CD4-positive, alpha-beta T cell treated with Interferon alpha-2 for 1 hour (primary cell): ENCODE measurements around the gene GRXCR2.
A peak's percentile ranks its signal among the peaks of the same experiment; 100 is the strongest.
"Not testable (repeated sequence)": the region's sequence is repeated elsewhere in the genome, so short reads cannot be mapped to it uniquely, and the experiment has no call there.

Experiments used
- DNase-seq, 2 donors: peaks; one replicate each; pipeline ENCODE4 v3.0.0-alpha.2; 2020 to 2022

GRXCR2 gene

DNA sequence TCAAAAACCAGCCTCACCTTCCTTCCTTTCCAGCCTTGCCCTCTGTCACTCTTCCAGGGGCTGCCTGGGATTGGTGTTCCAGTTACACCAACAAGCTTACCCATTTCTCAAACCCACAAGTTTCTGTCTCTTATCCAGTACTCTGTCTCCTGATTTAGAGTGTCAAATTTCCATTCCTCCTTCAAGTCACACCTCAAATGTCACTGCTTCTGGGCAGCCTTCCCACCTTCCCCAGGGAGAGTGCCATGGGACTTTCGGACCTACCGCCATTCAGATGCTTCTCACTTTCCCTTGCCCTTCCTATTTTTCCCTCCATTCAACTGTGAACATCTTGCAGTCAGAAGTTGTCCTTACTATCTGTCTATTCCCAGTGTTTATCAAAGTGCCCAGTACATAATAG lies 2.0 kb upstream of the GRXCR2 start:
- DNase-seq: no peak

DNA sequence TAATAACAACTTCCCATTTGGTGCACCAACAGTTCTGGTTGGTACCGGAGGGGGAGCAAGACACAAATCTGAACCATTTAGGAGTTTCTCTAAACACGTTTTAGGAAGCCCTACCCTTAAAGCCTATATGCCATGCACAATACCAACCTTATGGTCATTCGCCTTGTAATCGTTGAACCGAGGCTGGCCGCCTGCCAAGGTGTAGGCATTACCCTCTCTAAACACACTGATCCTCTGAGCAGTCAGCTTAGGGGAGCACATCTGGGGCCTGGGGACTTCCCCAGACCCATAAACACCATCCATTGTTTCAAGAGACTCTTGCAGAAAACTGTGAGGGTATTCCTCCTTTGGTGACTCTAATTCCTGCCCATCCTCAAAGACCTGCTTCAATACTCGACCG lies 328 bp downstream of the GRXCR2 start:
- no peak for DNase-seq

DNA sequence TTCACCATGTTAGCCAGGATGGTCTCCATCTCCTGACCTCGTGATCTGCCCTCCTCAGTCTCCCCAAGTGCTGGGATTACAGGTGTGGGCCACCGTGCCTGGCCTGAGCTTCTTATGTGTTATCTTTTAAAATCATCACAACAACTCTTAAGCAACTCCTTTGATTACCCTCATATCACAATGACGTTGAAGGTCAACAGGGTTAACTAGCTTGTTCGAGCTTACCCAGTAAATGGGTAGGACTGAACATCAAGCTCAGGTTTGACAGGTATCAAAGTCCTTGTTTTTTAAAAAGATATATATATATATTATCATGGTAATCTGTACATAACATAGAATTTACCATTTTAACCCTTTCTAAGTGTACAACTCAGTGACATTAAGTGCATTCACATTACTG lies 3.1 kb downstream of the GRXCR2 start:
- no peak for DNase-seq

DNA sequence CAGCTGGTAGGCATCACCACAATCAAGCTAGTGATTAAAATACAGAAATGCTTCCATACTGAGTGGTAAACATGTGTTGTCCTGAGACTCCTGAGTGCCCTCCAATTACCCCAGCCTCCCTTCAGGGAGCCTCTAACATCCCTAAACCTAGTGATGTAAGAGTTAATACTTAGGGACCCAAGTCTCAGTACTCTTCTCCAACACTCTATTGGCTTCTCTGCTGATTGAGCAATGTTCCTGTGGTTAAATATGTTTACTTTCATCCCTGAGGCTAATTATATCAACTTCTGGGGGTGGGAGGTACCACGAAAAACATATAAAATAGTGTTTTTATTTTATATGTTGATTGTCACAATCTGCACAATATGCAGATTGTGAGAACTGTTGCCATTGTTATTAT lies 5.0 kb downstream of the GRXCR2 start:
- DNase-seq: no peak

GRCh38 chr5:145864432-145864831 lies 8.4 kb downstream of the GRXCR2 start:
- DNase-seq: not testable (repeated sequence)

GRCh38 chr5:145863003-145863402 lies 9.8 kb downstream of the GRXCR2 start:
- DNase-seq: no peak

- no peak for DNase-seq
These were observed 12.9 kb downstream of the GRXCR2 start for GRCh38 chr5:145859897-145860296.

DNA sequence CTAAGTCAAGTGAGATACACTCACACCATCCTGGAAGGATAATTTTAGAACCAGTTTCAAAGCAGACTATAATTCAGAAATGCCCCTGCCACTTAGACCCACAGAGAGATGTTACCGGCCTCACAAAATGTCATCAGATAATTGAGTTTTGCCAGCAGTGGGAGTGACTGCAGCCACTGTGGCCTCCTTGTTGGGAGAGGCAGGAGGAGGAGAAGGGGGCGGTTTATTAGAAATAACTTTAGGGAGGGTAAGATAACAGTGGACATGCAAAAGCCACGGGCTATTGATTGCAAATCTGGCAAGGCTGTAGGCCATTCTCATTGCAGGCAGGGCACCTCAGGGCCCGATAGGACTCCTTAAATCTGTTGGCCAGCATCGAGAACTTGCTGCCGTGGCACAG lies 13.4 kb downstream of the GRXCR2 start:
- no peak for DNase-seq

DNA sequence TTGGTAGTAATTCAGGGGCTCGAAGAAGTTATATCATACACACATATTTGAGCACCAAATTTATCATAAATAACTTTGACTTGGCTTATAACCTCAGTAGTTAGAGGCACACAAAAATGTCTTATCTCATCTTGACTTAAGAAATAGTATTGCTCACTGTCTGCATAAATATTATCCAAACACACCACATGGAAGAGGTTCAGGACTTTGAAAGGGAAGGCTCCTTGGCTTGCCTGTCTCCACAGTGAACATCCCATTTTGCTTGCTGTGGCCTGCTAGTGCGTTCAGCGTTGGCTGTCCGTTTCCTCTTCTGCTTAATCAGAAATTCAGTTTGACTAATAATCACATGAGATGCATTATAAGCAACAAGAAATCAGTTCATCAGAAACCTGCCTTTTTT lies 13.9 kb downstream of the GRXCR2 start:
- DNase-seq: no peak

DNA sequence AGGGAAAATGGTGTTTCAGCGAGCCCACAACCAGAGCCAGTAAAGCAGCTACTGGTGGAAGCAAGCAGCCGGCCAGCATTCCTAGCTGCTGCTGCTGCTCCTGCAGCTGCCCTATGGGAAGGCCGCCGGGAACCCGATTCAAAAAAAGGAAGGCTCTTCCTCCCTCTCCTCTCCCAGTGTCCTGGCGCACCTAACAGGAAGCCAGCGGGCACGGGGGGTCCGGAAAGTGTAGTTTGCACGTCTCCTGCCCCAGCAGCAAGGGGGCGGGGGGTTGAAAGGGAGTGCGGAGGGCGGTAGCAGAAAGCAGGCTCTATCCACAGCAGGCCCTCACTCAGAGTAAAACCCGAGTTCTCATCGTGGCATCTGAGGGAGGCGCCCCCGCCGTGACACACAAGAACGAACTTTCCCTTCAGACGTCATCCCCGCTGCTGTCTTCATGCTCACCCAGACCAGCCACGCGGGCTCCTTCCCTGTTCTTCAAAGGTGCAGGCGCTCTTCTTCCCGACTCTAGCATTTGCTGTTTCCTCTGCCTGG lies 16.5 kb downstream of the GRXCR2 start:
- DNase-seq: peak in 1 of 2 donors; percentile 2

DNA sequence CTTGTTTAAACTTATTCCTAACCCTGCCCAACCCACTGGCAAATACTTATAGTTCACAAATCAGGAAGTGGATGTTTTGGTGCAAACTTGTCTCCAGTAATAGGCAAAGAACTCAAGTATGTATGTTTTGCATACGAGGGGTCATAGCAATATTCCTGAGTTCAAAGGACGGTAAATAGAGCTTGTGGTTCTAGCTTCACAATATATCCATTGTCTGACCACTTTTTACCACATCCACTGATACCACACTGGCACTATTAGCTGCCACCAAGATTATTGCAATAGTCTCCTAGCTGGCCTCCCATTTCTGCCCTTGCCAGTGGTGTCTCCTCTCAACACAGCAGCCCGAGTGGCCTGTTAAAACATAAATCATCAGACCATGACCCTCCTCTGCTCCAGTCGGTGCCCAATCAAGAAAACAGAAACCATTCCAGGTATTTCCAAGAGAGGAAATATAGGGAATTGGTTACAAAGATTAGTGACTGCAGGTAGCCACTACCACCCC lies 17.0 kb downstream of the GRXCR2 start:
- no peak for DNase-seq

GRCh38 chr5:145854651-145855258 lies 18.1 kb downstream of the GRXCR2 start:
- no peak for DNase-seq

GRCh38 chr5:145853781-145854376 lies 18.9 kb downstream of the GRXCR2 start:
- DNase-seq: no peak

GRCh38 chr5:145852990-145853389 lies 19.8 kb downstream of the GRXCR2 start:
- DNase-seq: no peak

DNA sequence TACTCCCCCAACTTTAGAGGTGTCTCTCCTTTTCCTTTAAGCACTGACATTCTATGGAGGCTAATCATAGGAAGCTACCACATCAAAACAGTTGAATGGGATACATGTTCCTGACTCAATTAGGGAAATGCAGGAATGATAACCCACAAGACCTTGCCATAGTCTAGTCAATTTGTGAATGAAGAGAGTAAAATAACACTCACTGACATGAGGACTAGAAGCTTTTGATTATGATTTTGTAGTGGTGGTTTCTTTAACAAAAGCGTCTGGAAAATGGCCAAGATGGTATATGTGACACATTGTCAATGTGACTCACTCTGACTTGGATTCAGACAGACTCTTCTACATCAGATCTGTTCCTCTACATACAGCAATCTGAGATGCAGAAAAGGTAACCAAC lies 24.0 kb downstream of the GRXCR2 start:
- DNase-seq: no peak

DNA sequence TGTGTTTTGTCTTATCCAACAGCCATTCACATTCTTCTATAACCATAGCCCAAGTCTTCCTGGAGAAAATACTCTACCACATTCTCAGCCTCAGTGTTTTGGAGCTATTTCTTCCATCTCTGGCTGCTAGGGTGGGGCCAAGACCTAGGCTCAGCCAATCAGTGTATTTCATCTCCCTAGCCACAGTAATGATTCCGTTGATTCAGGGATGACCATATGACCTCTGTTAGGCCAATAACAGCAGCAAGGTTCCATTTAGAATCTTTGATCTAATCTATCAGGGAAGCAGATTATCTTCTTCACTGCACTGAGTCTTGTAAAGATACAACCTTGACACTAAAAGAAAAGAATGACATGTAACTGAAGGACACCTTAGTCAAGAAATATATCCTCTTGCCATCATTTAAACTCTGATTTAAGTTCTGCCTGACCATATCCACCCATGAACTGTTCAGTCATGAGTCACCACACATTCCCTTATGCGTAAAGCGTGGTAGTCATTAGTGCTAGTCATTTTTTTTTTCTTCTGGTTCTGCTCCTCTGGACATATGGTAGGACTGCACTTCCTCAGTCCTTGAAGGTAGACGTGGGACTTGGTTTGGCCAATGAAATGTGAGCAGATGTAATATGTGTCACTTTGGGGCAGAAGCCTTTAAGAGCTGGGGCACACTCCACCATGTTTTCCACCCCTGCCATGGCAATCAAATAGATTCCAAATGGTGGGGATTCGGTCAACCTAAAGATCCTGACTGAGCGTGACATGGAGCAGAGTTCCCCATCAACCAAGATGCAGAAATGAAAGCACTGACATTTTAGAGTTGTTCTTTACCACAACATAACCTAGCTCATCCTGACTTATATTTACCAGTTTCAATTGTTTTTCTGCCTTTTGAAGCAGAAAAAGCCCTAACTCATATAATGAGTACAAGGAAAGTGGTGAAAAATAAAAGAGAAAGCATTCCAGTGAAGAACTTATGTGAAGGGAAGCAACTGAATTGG lies 25.0 kb downstream of the GRXCR2 start:
- DNase-seq: no peak

DNA sequence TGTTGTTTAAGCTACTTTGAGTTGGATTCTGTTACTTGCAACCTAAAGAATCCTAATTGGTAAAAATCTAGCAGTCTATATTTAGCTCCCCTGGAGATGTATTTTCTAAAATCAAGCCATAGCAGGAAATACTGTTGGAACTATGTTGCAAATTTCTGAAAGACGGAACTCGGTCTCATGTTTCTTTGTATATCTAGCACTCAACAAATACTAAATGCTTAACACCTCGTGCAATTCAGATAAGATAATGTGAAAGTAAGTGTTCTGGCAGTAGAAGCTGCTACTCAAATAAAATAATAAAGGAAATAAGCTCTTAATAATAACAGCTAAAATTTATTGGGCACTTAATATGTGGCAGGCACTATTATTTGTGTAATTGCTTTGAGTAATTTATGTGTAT lies 26.7 kb downstream of the GRXCR2 start:
- DNase-seq: no peak

- DNase-seq: no peak
These were observed 31.5 kb downstream of the GRXCR2 start for GRCh38 chr5:145841299-145841698.

- DNase-seq: no peak
These were observed 32.2 kb downstream of the GRXCR2 start for GRCh38 chr5:145840458-145841132.

- DNase-seq: no peak
These were observed 34.5 kb downstream of the GRXCR2 start for GRCh38 chr5:145838276-145838675.

DNA sequence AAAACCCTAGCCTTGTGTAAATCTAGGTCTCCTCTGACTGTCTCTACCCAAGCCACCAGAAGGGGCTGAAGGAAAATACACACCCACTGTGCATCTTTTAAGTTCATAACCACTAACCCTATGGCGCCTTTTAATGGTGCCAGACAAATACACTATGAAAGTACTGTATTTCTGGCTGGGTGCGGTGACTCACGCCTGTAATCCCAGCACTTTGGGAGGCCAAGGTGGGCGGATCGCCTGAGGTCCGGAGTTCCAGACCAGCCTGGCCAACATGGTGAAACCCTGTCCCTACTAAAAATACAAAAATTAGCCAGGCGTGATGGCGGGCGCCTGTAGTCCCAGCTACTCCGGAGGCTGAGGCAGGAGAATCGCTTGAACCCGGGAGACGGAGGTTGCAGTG lies 36.6 kb downstream of the GRXCR2 start:
- not testable (repeated sequence) for DNase-seq

GRCh38 chr5:145835848-145836239 lies 37.0 kb downstream of the GRXCR2 start:
- no peak for DNase-seq
